H9 (cell line): ENCODE data around the gene STRN. TPM values are rescaled to one million over a fixed set of nuclear protein-coding genes. Genes with fewer than 3 reads are reported as not detected.

Experiments used
- DNase-seq: peaks from one replicate; pipeline ENCODE4 v3.0.0-alpha.2; 2017
- H2AFZ ChIP-seq: one replicate; pipeline ENCODE4 v1.6.1; 2013; ENCODE audit warnings: mild to moderate bottlenecking, low read length, control low read depth, moderate library complexity
- H2AK5ac ChIP-seq: 2 replicates; pipeline ENCODE4 v1.6.1; 2013; ENCODE audit warnings: low read length, control low read depth, mixed read lengths; ENCODE audit not compliant: insufficient read length
- H2BK120ac ChIP-seq: one replicate; pipeline ENCODE4 v1.6.1; 2013; ENCODE audit warnings: low read depth, mild to moderate bottlenecking, low read length, control low read depth, inconsistent platforms; ENCODE audit not compliant: poor library complexity, severe bottlenecking
- H2BK12ac ChIP-seq: 2 replicates; pipeline ENCODE4 v1.6.1; 2013; ENCODE audit warnings: low read length, control low read depth, mixed read lengths, low read depth; ENCODE audit not compliant: insufficient read length
- H2BK15ac ChIP-seq: 2 replicates; pipeline ENCODE4 v1.6.1; 2013; ENCODE audit warnings: low read depth, low read length, control low read depth
- H2BK20ac ChIP-seq: one replicate; pipeline ENCODE4 v1.6.1; 2013; ENCODE audit warnings: low read depth, mild to moderate bottlenecking, low read length, control low read depth, inconsistent platforms; ENCODE audit not compliant: poor library complexity, severe bottlenecking
- H2BK5ac ChIP-seq: 2 replicates; pipeline ENCODE4 v1.6.1; 2013; ENCODE audit warnings: low read length, control low read depth, mixed read lengths; ENCODE audit not compliant: insufficient read length
- H3K14ac ChIP-seq: 2 replicates; pipeline ENCODE4 v1.6.1; 2013; ENCODE audit warnings: low read length, control low read depth; ENCODE audit not compliant: insufficient read depth
- H3K18ac ChIP-seq: 2 replicates; pipeline ENCODE4 v1.6.1; 2013; ENCODE audit warnings: low read depth, mild to moderate bottlenecking, mixed read lengths, low read length, control low read depth; ENCODE audit not compliant: insufficient read length
- H3K23ac ChIP-seq: 2 replicates; pipeline ENCODE4 v1.6.1; 2013; ENCODE audit warnings: low read length, control low read depth, mixed read lengths, low read depth; ENCODE audit not compliant: insufficient read length
- H3K23me2 ChIP-seq: 2 replicates; pipeline ENCODE4 v1.6.1; 2013; ENCODE audit warnings: low read depth, mild to moderate bottlenecking, mixed read lengths, low read length, control low read depth; ENCODE audit not compliant: insufficient read length, poor library complexity, severe bottlenecking
- H3K27ac ChIP-seq: 2 replicates; pipeline ENCODE4 v1.5.1; 2013; ENCODE audit warnings: low read length, control low read depth, mixed read lengths, low read depth; ENCODE audit not compliant: insufficient read length
- H3K27me3 ChIP-seq: 2 replicates; pipeline ENCODE4 v1.6.1; 2013; ENCODE audit warnings: low read length, control low read depth, inconsistent platforms; ENCODE audit not compliant: insufficient read depth
- H3K4ac ChIP-seq: 2 replicates; pipeline ENCODE4 v1.6.1; 2013; ENCODE audit warnings: low read depth, mild to moderate bottlenecking, control low read depth, inconsistent platforms, low read length, moderate library complexity
- H3K4me1 ChIP-seq: 2 replicates; pipeline ENCODE4 v1.6.1; 2013; ENCODE audit warnings: low read length, control low read depth, inconsistent platforms; ENCODE audit not compliant: insufficient read depth
- H3K4me2 ChIP-seq: 2 replicates; pipeline ENCODE4 v1.6.1; 2013; ENCODE audit warnings: low read length, control low read depth, mixed read lengths; ENCODE audit not compliant: insufficient read length, insufficient read depth
- H3K56ac ChIP-seq: 2 replicates; pipeline ENCODE4 v1.6.1; 2013; ENCODE audit warnings: low read depth, mild to moderate bottlenecking, mixed read lengths, low read length, control low read depth; ENCODE audit not compliant: insufficient read length
- H3K79me1 ChIP-seq: 2 replicates; pipeline ENCODE4 v1.6.1; 2013; ENCODE audit warnings: low read depth, mild to moderate bottlenecking, moderate library complexity, low read length, control low read depth, inconsistent platforms; ENCODE audit not compliant: insufficient read depth, poor library complexity, severe bottlenecking
- H3K79me2 ChIP-seq: 2 replicates; pipeline ENCODE4 v1.6.1; 2013; ENCODE audit warnings: low read length, control low read depth, inconsistent platforms; ENCODE audit not compliant: insufficient read depth
- H3K9ac ChIP-seq: 2 replicates; pipeline ENCODE4 v1.6.1; 2013; ENCODE audit warnings: low read length, control low read depth, mixed read lengths; ENCODE audit not compliant: insufficient read length; ENCODE audit errors: extremely low read depth
- H3K9me3 ChIP-seq: one replicate; pipeline ENCODE4 v1.6.1; 2013; ENCODE audit warnings: low read depth, low read length, inconsistent platforms; ENCODE audit not compliant: control insufficient read depth
- H3T11ph ChIP-seq: one replicate; pipeline ENCODE4 v1.6.1; 2013; ENCODE audit warnings: mild to moderate bottlenecking, low read length, control low read depth, inconsistent platforms
- H4K20me1 ChIP-seq: one replicate; pipeline ENCODE4 v1.6.1; 2013; ENCODE audit not compliant: control insufficient read depth, insufficient read length, insufficient read depth
- H4K5ac ChIP-seq: 2 replicates; pipeline ENCODE4 v1.6.1; 2013; ENCODE audit warnings: low read depth, mild to moderate bottlenecking, mixed read lengths, low read length, control low read depth; ENCODE audit not compliant: insufficient read length
- H4K8ac ChIP-seq: replicated peaks from 2 replicates; pipeline ENCODE4 v1.6.1; 2013; ENCODE audit warnings: low read length, control low read depth, mixed read lengths, low read depth; ENCODE audit not compliant: insufficient read length
- H4K91ac ChIP-seq: 2 replicates; pipeline ENCODE4 v1.6.1; 2013; ENCODE audit warnings: low read depth, mild to moderate bottlenecking, moderate library complexity, mixed read lengths, low read length, control low read depth; ENCODE audit not compliant: insufficient read length
- H3K27ac Mint-ChIP-seq, 3 experiments: 2 replicates in 2 of 3; 3 replicates in 1 of 3; pipeline ENCODE4 v1.8.0; 2020 to 2021; ENCODE audit warnings: mixed read lengths in 3 of 3, mild to moderate bottlenecking in 1 of 3, moderate library complexity in 1 of 3
- H3K27me3 Mint-ChIP-seq: 2 replicates; pipeline ENCODE4 v1.8.0; 2021; ENCODE audit warnings: low read depth, mild to moderate bottlenecking, moderate library complexity, mixed read lengths
- H3K36me3 Mint-ChIP-seq, 3 experiments: 2 replicates in 2 of 3; 3 replicates in 1 of 3; pipeline ENCODE4 v1.8.0; 2020 to 2021; ENCODE audit warnings: low read depth in 3 of 3, mixed read lengths in 3 of 3; ENCODE audit not compliant: insufficient read depth in 1 of 3
- H3K4me1 Mint-ChIP-seq, 2 experiments: 2 replicates each; pipeline ENCODE4 v1.8.0; 2020; ENCODE audit warnings: mixed read lengths in 2 of 2
- H3K4me3 Mint-ChIP-seq, 2 experiments: 2 replicates in 1 of 2; 3 replicates in 1 of 2; pipeline ENCODE4 v1.8.0; 2020 to 2021; ENCODE audit warnings: mild to moderate bottlenecking in 2 of 2, mixed read lengths in 2 of 2, moderate library complexity in 1 of 2
- H3K9me3 Mint-ChIP-seq, 2 experiments: 2 replicates in 1 of 2; 3 replicates in 1 of 2; pipeline ENCODE4 v1.8.0; 2020; ENCODE audit warnings: mild to moderate bottlenecking in 2 of 2, mixed read lengths in 2 of 2, moderate library complexity in 1 of 2
- CTCF ChIP-seq: fragments of 200-600 bp; sonication (generic); conservative IDR thresholded peaks from 3 replicates; pipeline ENCODE4 v1.8.0; 2021; ENCODE audit warnings: antibody characterized with exemption, mild to moderate bottlenecking
- WGBS: extraction: QIAGEN DNeasy Blood & Tissue Kit; methylation state at CpG from one replicate; pipeline ENCODE4 v1.1.7; 2013; ENCODE audit warnings: missing lambda C conversion rate, low lambda C conversion rate, mixed read lengths; ENCODE audit not compliant: insufficient read length; ENCODE audit errors: extremely low coverage; 5-methylcytosine and 5-hydroxymethylcytosine counted together
- total RNA-seq: library from RNA; stranded (reverse); gene quantifications from 2 replicates; pipeline ENCODE4 v1.2.1, GENCODE V29; 2021

Gene STRN
- total RNA-seq, 1 experiment from 2014 or later, result 31.7 TPM

GRCh38 chr2:36839976-36840617 lies 126.2 kb downstream of the STRN start:
- no peak overlapping the region for H2BK20ac ChIP-seq
- H3K27me3 Mint-ChIP-seq, result no peaks in the 10 kb centered on the region
- no peak overlapping the region for H3K9ac ChIP-seq
- H2AFZ ChIP-seq, result no peak overlapping the region
- H3K4me2 ChIP-seq, result no peak overlapping the region
- H2BK5ac ChIP-seq, result no peak overlapping the region
- no peak for DNase-seq
- TF ChIP-seq CTCF, result no peak
- no peaks in the 10 kb centered on the region for H3K79me2 ChIP-seq
- H3K9me3 Mint-ChIP-seq, result no peaks in the 10 kb centered on the region; a peak in 1 of 5 replicates
- no peaks in the 10 kb centered on the region for H3K27me3 ChIP-seq
- H2BK12ac ChIP-seq, result no peak overlapping the region
- no peak overlapping the region for H3T11ph ChIP-seq
- H3K4me1 Mint-ChIP-seq, result peaks cover 38 to 46% of the 10 kb centered on the region in 2 experiments
- H3K23me2 ChIP-seq, result no peaks in the 10 kb centered on the region
- H4K5ac ChIP-seq, result no peak overlapping the region
- no peaks in the 10 kb centered on the region for H4K20me1 ChIP-seq
- no peak overlapping the region for H4K8ac ChIP-seq
- WGBS, result no CpG with 5 or more reads among the region's 4 CpGs
- H3K27ac Mint-ChIP-seq, result peak overlapping the region; percentile 62 to 85 (median 76); a peak in 5 of 7 replicates
- no peaks in the 10 kb centered on the region for H3K79me1 ChIP-seq
- no peak overlapping the region for H3K14ac ChIP-seq
- peaks cover 2% of the 10 kb centered on the region; the same call in 1 of the 2 replicates for H3K4me1 ChIP-seq
- no peak overlapping the region for H3K27ac ChIP-seq
- H2BK120ac ChIP-seq, result no peak overlapping the region
- H3K36me3 Mint-ChIP-seq, result peaks cover 0 to 11% (median 3%) of the 10 kb centered on the region in 3 experiments; a peak in 5 of 7 replicates
- H3K23ac ChIP-seq, result no peak overlapping the region
- H3K4me3 Mint-ChIP-seq, result no peak overlapping the region
- H3K18ac ChIP-seq, result no peak overlapping the region
- H2AK5ac ChIP-seq, result no peak overlapping the region
- no peak overlapping the region for H4K91ac ChIP-seq
- H3K4ac ChIP-seq, result no peak overlapping the region
- H3K56ac ChIP-seq, result no peak overlapping the region
- H2BK15ac ChIP-seq, result no peak overlapping the region
- H3K9me3 ChIP-seq, result no peaks in the 10 kb centered on the region
